GM23338 (cell line): ENCODE data around the gene FAM98A. TPM values are rescaled to one million over a fixed set of nuclear protein-coding genes. Genes with fewer than 3 reads are reported as not detected.

Experiments
- ATAC-seq: fragments of 200-7000 bp; cut with Tn5 transposase; 3 replicates; pipeline ENCODE4 v1.9.1; 2020
- DNase-seq: peaks from one replicate; pipeline ENCODE4 v3.0.0-alpha.2; 2015; ENCODE audit warnings: low spot score
- H2AFZ ChIP-seq: fragments of 200-600 bp; sonication (generic); 2 replicates; pipeline ENCODE4 v1.8.0; 2016; ENCODE audit warnings: antibody characterized with exemption, mild to moderate bottlenecking, moderate library complexity
- H3F3A ChIP-seq: fragments of 200-600 bp; sonication (generic); replicated peaks from 2 replicates; pipeline ENCODE4 v1.8.0; 2017; ENCODE audit warnings: antibody characterized with exemption, mixed run types, low read depth
- H3K27ac ChIP-seq: fragments of 200-600 bp; sonication (generic); 2 replicates; pipeline ENCODE4 v1.6.1; 2016; ENCODE audit warnings: low read depth
- H3K27me3 ChIP-seq: fragments of 200-600 bp; sonication (generic); 2 replicates; pipeline ENCODE4 v1.8.0; 2016; ENCODE audit warnings: mild to moderate bottlenecking, mixed run types, moderate library complexity; ENCODE audit not compliant: insufficient read depth
- H3K36me3 ChIP-seq: fragments of 200-600 bp; sonication (generic); 2 replicates; pipeline ENCODE4 v1.8.0; 2016; ENCODE audit warnings: mild to moderate bottlenecking; ENCODE audit not compliant: insufficient read depth
- H3K4me1 ChIP-seq: fragments of 200-600 bp; sonication (generic); 2 replicates; pipeline ENCODE4 v1.8.0; 2016; ENCODE audit warnings: mild to moderate bottlenecking, moderate library complexity; ENCODE audit not compliant: insufficient read depth
- H3K4me2 ChIP-seq: fragments of 200-600 bp; sonication (generic); 2 replicates; pipeline ENCODE4 v1.7.1; 2017; ENCODE audit warnings: mixed run types
- H3K4me3 ChIP-seq: fragments of 200-600 bp; sonication (generic); 2 replicates; pipeline ENCODE4 v1.6.1; 2016; ENCODE audit warnings: mixed run types
- H3K79me2 ChIP-seq: fragments of 200-600 bp; sonication (generic); replicated peaks from 2 replicates; pipeline ENCODE4 v1.8.0; 2017; ENCODE audit warnings: mild to moderate bottlenecking; ENCODE audit not compliant: insufficient read depth
- H3K9me2 ChIP-seq: fragments of 200-600 bp; sonication (generic); 2 replicates; pipeline ENCODE4 v1.8.0; 2017; ENCODE audit not compliant: insufficient read depth
- H4K20me1 ChIP-seq: fragments of 200-600 bp; sonication (generic); replicated peaks from 2 replicates; pipeline ENCODE4 v1.8.0; 2017; ENCODE audit warnings: mild to moderate bottlenecking; ENCODE audit not compliant: insufficient read depth
- H3K27ac Mint-ChIP-seq: 2 replicates; pipeline ENCODE4 v1.8.0; 2020; ENCODE audit warnings: inconsistent platforms, mild to moderate bottlenecking, moderate library complexity, mixed read lengths
- H3K27me3 Mint-ChIP-seq: 3 replicates; pipeline ENCODE4 v1.8.0; 2022; ENCODE audit warnings: low read depth, mild to moderate bottlenecking, moderate library complexity, mixed read lengths, inconsistent platforms; ENCODE audit not compliant: insufficient read depth, poor library complexity
- H3K36me3 Mint-ChIP-seq: 3 replicates; pipeline ENCODE4 v1.8.0; 2021; ENCODE audit warnings: low read depth, mild to moderate bottlenecking, inconsistent platforms, moderate library complexity, mixed read lengths
- H3K4me1 Mint-ChIP-seq: 3 replicates; pipeline ENCODE4 v1.8.0; 2020; ENCODE audit warnings: mild to moderate bottlenecking, inconsistent platforms, mixed read lengths
- H3K4me3 Mint-ChIP-seq: 3 replicates; pipeline ENCODE4 v1.8.0; 2021; ENCODE audit warnings: moderate library complexity, mild to moderate bottlenecking, inconsistent platforms, mixed read lengths
- H3K9me3 Mint-ChIP-seq: 3 replicates; pipeline ENCODE4 v1.8.0; 2020; ENCODE audit warnings: moderate library complexity, mild to moderate bottlenecking, inconsistent platforms, mixed read lengths
- CREB1 ChIP-seq: fragments of 250-450 bp; sonication (Bioruptor Pico); IDR thresholded peaks from 2 replicates; pipeline ENCODE4 v1.5.0; 2020; ENCODE audit warnings: low read depth, mild to moderate bottlenecking, moderate library complexity
- EZH2 ChIP-seq: fragments of 200-600 bp; sonication (generic); IDR thresholded peaks from one replicate; pipeline ENCODE4 v1.8.0; 2017; ENCODE audit warnings: antibody characterized with exemption, mild to moderate bottlenecking, low read depth; ENCODE audit not compliant: unreplicated experiment
- EZH2phosphoT487 ChIP-seq: fragments of 200-600 bp; sonication (generic); IDR thresholded peaks from one replicate; pipeline ENCODE4 v1.8.1; 2018; ENCODE audit warnings: antibody characterized with exemption; ENCODE audit not compliant: unreplicated experiment
- JUNB ChIP-seq: IDR thresholded peaks from one replicate; pipeline ENCODE4 v1.6.1; 2016; ENCODE audit warnings: antibody characterized with exemption; ENCODE audit not compliant: unreplicated experiment
- NANOG ChIP-seq: IDR thresholded peaks from 2 replicates; pipeline ENCODE4 v1.6.1; 2016; ENCODE audit warnings: antibody characterized with exemption, borderline replicate concordance
- POLR2AphosphoS5 ChIP-seq: IDR thresholded peaks from 2 replicates; pipeline ENCODE4 v1.6.1; 2016; ENCODE audit warnings: antibody characterized with exemption, low read depth
- STAT1 ChIP-seq: IDR thresholded peaks from one replicate; pipeline ENCODE4 v1.6.1; 2016; ENCODE audit warnings: antibody characterized with exemption; ENCODE audit not compliant: unreplicated experiment
- ZNF114 ChIP-seq: fragments of 250-450 bp; sonication (Bioruptor Pico); IDR thresholded peaks from 2 replicates; pipeline ENCODE4 v1.5.0; 2020; ENCODE audit warnings: mild to moderate bottlenecking, moderate library complexity
- ZNF331 ChIP-seq: fragments of 250-450 bp; sonication (Bioruptor Pico); IDR thresholded peaks from 2 replicates; pipeline ENCODE4 v1.5.0; 2020; ENCODE audit warnings: low read depth, mild to moderate bottlenecking, moderate library complexity
- polyA plus RNA-seq: library from polyadenylated mRNA; unstranded; fragments of >200 nt; fragmentation: Nextera tagmentation; extraction: Ambion mirVana; gene quantifications from 2 replicates; pipeline ENCODE4 v1.2.1, GENCODE V29; 2016
- total RNA-seq: library from RNA; depleted of rRNA; stranded (reverse); fragments of >200 nt; shearing (Covaris generic); gene quantifications from 2 replicates; pipeline ENCODE4 v1.2.3, GENCODE V29; 2014
- TF ChIP-seq, protein P1 (sequence below): IDR thresholded peaks from 2 replicates; pipeline ENCODE4 v1.6.1; 2016; ENCODE audit warnings: antibody characterized with exemption
- TF ChIP-seq, protein P2 (sequence below): fragments of 250-450 bp; sonication (Bioruptor Pico); IDR thresholded peaks from 2 replicates; pipeline ENCODE4 v1.5.0; 2020; ENCODE audit warnings: mild to moderate bottlenecking, moderate library complexity
- TF ChIP-seq, protein P3 (sequence below): IDR thresholded peaks from one replicate; pipeline ENCODE4 v1.6.1; 2018; ENCODE audit warnings: antibody characterized with exemption; ENCODE audit not compliant: unreplicated experiment

The FAM98A gene
- total and polyA plus RNA-seq, 2 experiments from 2014 or later = 68.6 to 149 TPM

DNA sequence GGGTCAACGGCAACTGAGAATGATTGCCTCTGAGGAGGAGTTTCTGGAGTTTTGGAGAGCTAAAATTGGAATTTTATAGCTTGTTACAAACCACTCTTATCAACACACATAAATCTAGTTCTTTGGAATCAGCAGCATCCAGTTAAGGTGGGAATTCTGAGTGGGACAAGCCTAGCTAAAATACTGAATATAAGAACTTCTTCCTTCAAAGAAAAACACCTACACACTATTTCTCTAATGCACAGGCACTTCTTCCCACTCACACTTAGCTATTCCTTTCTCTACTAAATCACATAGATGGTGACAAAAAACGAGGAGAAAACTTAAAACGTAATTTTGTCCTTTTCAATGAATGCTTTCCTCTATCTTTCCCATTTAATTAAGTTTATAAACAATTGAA lies 43.4 kb downstream of the FAM98A start (continued):
- no peak for TF ChIP-seq NANOG
- TF ChIP-seq, protein P1, sequence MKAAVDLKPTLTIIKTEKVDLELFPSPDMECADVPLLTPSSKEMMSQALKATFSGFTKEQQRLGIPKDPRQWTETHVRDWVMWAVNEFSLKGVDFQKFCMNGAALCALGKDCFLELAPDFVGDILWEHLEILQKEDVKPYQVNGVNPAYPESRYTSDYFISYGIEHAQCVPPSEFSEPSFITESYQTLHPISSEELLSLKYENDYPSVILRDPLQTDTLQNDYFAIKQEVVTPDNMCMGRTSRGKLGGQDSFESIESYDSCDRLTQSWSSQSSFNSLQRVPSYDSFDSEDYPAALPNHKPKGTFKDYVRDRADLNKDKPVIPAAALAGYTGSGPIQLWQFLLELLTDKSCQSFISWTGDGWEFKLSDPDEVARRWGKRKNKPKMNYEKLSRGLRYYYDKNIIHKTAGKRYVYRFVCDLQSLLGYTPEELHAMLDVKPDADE = no peak
- no peak for TF ChIP-seq STAT1

DNA sequence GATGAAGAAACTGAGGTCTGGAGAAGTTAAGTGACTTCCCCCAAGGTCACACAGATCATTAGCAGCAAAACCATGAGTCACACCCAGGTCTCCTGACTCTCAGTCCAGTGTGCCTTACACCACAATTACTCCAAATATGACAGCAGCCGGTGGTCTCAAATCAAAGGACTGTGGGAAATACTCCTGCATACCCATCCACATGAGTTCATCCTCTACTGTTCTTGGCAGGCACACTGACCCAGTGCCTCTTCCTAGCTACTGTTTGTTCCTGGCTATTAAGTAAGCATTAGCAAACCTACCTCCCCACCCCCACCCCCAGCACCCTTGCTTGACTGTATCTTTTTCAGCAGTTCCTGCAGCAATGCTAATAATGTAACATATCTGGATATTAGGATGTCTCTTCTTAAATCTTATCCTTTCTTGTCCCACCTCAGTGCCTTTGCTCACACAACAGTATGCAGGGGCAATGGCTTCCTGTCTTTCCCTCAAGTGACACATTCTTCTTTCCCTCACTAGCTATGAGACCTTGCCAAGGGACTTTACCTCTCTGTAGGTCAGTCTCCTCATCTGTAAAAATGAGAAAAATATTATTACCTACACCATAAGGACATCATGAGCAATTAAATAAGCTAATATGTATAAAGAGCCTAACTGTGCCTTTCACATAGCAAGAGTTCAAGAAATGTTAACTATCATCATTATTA lies 46.2 kb downstream of the FAM98A start:
- 0 out of 3 replicates have a peak, but pooled peaks cover 2% of the 10 kb centered on the region for H3K36me3 Mint-ChIP-seq
- Histone ChIP-seq H3K4me2 (no peak overlapping the region; the same call in 1 of the 2 replicates), H3K4me1 (peaks cover 29% of the 10 kb centered on the region), H3F3A (no peaks in the 10 kb centered on the region), H3K27ac (no peak overlapping the region), H4K20me1 (no peaks in the 10 kb centered on the region), H3K4me3 (no peak overlapping the region), H3K9me2 (no peaks in the 10 kb centered on the region), H3K36me3 (no peaks in the 10 kb centered on the region; the same call in 1 of the 2 replicates), H3K79me2 (no peaks in the 10 kb centered on the region), H2AFZ (no peak overlapping the region), H3K27me3 (no peaks in the 10 kb centered on the region)
- DNase-seq (no peak), ATAC-seq (no peak)
- H3K27ac Mint-ChIP-seq = no peak overlapping the region
- H3K4me1 Mint-ChIP-seq = peaks cover 29% of the 10 kb centered on the region
- H3K9me3 Mint-ChIP-seq = no peaks in the 10 kb centered on the region
- H3K4me3 Mint-ChIP-seq = no peak overlapping the region
- H3K27me3 Mint-ChIP-seq = peaks cover 2% of the 10 kb centered on the region
- TF ChIP-seq STAT1 = no peak
- TF ChIP-seq ZNF331 (CRISPR knock-in tag) = no peak
- TF ChIP-seq, protein P2, sequence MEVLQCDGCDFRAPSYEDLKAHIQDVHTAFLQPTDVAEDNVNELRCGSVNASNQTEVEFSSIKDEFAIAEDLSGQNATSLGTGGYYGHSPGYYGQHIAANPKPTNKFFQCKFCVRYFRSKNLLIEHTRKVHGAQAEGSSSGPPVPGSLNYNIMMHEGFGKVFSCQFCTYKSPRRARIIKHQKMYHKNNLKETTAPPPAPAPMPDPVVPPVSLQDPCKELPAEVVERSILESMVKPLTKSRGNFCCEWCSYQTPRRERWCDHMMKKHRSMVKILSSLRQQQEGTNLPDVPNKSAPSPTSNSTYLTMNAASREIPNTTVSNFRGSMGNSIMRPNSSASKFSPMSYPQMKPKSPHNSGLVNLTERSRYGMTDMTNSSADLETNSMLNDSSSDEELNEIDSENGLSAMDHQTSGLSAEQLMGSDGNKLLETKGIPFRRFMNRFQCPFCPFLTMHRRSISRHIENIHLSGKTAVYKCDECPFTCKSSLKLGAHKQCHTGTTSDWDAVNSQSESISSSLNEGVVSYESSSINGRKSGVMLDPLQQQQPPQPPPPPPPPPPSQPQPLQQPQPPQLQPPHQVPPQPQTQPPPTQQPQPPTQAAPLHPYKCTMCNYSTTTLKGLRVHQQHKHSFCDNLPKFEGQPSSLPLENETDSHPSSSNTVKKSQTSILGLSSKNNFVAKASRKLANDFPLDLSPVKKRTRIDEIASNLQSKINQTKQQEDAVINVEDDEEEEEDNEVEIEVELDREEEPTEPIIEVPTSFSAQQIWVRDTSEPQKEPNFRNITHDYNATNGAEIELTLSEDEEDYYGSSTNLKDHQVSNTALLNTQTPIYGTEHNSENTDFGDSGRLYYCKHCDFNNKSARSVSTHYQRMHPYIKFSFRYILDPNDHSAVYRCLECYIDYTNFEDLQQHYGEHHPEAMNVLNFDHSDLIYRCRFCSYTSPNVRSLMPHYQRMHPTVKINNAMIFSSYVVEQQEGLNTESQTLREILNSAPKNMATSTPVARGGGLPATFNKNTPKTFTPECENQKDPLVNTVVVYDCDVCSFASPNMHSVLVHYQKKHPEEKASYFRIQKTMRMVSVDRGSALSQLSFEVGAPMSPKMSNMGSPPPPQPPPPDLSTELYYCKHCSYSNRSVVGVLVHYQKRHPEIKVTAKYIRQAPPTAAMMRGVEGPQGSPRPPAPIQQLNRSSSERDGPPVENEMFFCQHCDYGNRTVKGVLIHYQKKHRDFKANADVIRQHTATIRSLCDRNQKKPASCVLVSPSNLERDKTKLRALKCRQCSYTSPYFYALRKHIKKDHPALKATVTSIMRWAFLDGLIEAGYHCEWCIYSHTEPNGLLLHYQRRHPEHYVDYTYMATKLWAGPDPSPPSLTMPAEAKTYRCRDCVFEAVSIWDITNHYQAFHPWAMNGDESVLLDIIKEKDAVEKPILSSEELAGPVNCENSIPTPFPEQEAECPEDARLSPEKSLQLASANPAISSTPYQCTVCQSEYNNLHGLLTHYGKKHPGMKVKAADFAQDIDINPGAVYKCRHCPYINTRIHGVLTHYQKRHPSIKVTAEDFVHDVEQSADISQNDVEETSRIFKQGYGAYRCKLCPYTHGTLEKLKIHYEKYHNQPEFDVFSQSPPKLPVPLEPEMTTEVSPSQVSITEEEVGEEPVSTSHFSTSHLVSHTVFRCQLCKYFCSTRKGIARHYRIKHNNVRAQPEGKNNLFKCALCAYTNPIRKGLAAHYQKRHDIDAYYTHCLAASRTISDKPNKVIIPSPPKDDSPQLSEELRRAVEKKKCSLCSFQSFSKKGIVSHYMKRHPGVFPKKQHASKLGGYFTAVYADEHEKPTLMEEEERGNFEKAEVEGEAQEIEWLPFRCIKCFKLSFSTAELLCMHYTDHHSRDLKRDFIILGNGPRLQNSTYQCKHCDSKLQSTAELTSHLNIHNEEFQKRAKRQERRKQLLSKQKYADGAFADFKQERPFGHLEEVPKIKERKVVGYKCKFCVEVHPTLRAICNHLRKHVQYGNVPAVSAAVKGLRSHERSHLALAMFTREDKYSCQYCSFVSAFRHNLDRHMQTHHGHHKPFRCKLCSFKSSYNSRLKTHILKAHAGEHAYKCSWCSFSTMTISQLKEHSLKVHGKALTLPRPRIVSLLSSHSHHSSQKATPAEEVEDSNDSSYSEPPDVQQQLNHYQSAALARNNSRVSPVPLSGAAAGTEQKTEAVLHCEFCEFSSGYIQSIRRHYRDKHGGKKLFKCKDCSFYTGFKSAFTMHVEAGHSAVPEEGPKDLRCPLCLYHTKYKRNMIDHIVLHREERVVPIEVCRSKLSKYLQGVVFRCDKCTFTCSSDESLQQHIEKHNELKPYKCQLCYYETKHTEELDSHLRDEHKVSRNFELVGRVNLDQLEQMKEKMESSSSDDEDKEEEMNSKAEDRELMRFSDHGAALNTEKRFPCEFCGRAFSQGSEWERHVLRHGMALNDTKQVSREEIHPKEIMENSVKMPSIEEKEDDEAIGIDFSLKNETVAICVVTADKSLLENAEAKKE = no peak
- TF ChIP-seq, protein P3, sequence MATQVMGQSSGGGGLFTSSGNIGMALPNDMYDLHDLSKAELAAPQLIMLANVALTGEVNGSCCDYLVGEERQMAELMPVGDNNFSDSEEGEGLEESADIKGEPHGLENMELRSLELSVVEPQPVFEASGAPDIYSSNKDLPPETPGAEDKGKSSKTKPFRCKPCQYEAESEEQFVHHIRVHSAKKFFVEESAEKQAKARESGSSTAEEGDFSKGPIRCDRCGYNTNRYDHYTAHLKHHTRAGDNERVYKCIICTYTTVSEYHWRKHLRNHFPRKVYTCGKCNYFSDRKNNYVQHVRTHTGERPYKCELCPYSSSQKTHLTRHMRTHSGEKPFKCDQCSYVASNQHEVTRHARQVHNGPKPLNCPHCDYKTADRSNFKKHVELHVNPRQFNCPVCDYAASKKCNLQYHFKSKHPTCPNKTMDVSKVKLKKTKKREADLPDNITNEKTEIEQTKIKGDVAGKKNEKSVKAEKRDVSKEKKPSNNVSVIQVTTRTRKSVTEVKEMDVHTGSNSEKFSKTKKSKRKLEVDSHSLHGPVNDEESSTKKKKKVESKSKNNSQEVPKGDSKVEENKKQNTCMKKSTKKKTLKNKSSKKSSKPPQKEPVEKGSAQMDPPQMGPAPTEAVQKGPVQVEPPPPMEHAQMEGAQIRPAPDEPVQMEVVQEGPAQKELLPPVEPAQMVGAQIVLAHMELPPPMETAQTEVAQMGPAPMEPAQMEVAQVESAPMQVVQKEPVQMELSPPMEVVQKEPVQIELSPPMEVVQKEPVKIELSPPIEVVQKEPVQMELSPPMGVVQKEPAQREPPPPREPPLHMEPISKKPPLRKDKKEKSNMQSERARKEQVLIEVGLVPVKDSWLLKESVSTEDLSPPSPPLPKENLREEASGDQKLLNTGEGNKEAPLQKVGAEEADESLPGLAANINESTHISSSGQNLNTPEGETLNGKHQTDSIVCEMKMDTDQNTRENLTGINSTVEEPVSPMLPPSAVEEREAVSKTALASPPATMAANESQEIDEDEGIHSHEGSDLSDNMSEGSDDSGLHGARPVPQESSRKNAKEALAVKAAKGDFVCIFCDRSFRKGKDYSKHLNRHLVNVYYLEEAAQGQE = no peak
- no peak for TF ChIP-seq POLR2AphosphoS5
- TF ChIP-seq CREB1 = no peak
- no peak for TF ChIP-seq JUNB
- TF ChIP-seq, protein P1 = no peak
- no peak for TF ChIP-seq ZNF114 (CRISPR knock-in tag)
- no peak for TF ChIP-seq EZH2phosphoT487
- no peak for TF ChIP-seq EZH2
- TF ChIP-seq NANOG = no peak
